Lung (tissue), 13 donors: ENCODE results near the gene UQCC5. TPM values are rescaled to one million over a fixed set of nuclear protein-coding genes. Genes with fewer than 3 reads are reported as not detected.

ENCODE experiments used
- ATAC-seq: fragments of 200-7000 bp; cut with Tn5 transposase; one replicate; pipeline ENCODE4 v1.9.1; 2020; ENCODE audit warnings: moderate number of reproducible peaks; ENCODE audit not compliant: insufficient read depth, low FRiP score
- DNase-seq, 3 donors: peaks; one replicate each; pipeline ENCODE4 v3.0.0-alpha.2; 2013 to 2017
- H3K27ac ChIP-seq, 2 donors: one replicate each; pipeline ENCODE4 v1.5.1; 2013; ENCODE audit warnings: mild to moderate bottlenecking in 2 of 2, moderate library complexity in 2 of 2, control low read depth in 1 of 2, inconsistent platforms in 1 of 2, low read depth in 1 of 2, low read length in 1 of 2
- H3K27me3 ChIP-seq, 3 donors: one replicate each; pipeline ENCODE4 v1.5.1; 2013; ENCODE audit warnings: low read length in 2 of 3; ENCODE audit not compliant: control insufficient read depth in 3 of 3, insufficient read depth in 3 of 3
- H3K36me3 ChIP-seq, 4 donors: one replicate each; pipeline ENCODE4 v1.5.1; 2013; ENCODE audit warnings: low read length in 4 of 4, mild to moderate bottlenecking in 1 of 4, moderate library complexity in 1 of 4; ENCODE audit not compliant: control insufficient read depth in 4 of 4, insufficient read depth in 4 of 4
- H3K4me1 ChIP-seq, 5 donors: one replicate each; pipeline ENCODE4 v1.5.1; 2013; ENCODE audit warnings: low read length in 5 of 5, mild to moderate bottlenecking in 2 of 5, moderate library complexity in 1 of 5; ENCODE audit not compliant: control insufficient read depth in 5 of 5, insufficient read depth in 5 of 5
- H3K4me3 ChIP-seq: one replicate; pipeline ENCODE4 v1.5.1; 2013; ENCODE audit warnings: mild to moderate bottlenecking, control low read depth, moderate library complexity
- H3K9ac ChIP-seq, 2 donors: one replicate each; pipeline ENCODE4 v1.5.1; 2013; ENCODE audit warnings: low read length in 2 of 2, control low read depth in 1 of 2; ENCODE audit not compliant: insufficient read depth in 1 of 2
- H3K9me3 ChIP-seq, 4 donors: one replicate each; pipeline ENCODE4 v1.5.1; 2013; ENCODE audit warnings: low read length in 3 of 4, mild to moderate bottlenecking in 1 of 4, moderate library complexity in 1 of 4; ENCODE audit not compliant: control insufficient read depth in 4 of 4, insufficient read depth in 3 of 4
- CTCF ChIP-seq: IDR thresholded peaks from 2 replicates; pipeline ENCODE4 v1.5.1; 2012; ENCODE audit warnings: mild to moderate bottlenecking; ENCODE audit errors: control extremely low read depth, extremely low read depth
- WGBS, 2 donors: extraction: QIAGEN DNeasy Blood & Tissue Kit; methylation state at CpG; one replicate each; pipeline ENCODE4 v1.1.7; 2013; 5-methylcytosine and 5-hydroxymethylcytosine counted together
- polyA plus RNA-seq, 2 donors: library from polyadenylated mRNA; stranded (reverse); fragments of 200-250 nt; gene quantifications; one replicate each; pipeline ENCODE4 v1.2.1, GENCODE V29; 2013
- small RNA-seq: library from RNA; depleted of rRNA; stranded (forward); fragments of <200 nt; gene quantifications from one replicate; pipeline ENCODE3, GENCODE V24; 2014; ENCODE audit warnings: low replicate concordance
- total RNA-seq, 2 donors: library from RNA; depleted of rRNA in 1 of 2; stranded (reverse); fragments of >200 nt in 1 of 2; gene quantifications; one replicate each; pipeline ENCODE4 v1.2.1, GENCODE V29; 2014 to 2021
- donor health status: control.
- donor health status: control.
- donor health status: Bipolar disorder and iron deficiency.
- donor health status: healthy.
- donor health status: DM: yes; HTN: yes; CAD: no.

Gene UQCC5
- total and polyA plus RNA-seq, 4 donors, result 3.1 to 104 (median 25.9) TPM

GRCh38 chr3:52574056-52574965 lies 37.9 kb downstream of the UQCC5 start:
- no peaks in the 10 kb centered on the region for H3K9me3 ChIP-seq
- 92 to 94% methylated on average over 6 of the region's 6 CpGs for WGBS, 2 donors
- DNase-seq, result no peak
- H3K4me3 ChIP-seq, result no peak overlapping the region
- no peaks in the 10 kb centered on the region for H3K27me3 ChIP-seq
- no peak for ATAC-seq
- no peaks in the 10 kb centered on the region for H3K4me1 ChIP-seq
- peaks cover 21 to 43% (median 28%) of the 10 kb centered on the region in 4 donors for H3K36me3 ChIP-seq
- no peak overlapping the region for H3K9ac ChIP-seq
- no peak overlapping the region for H3K27ac ChIP-seq
- TF ChIP-seq CTCF, result no peak

Small RNAs within 50 kb of the gene (small RNA-seq; reads per million reads assigned to genes)
- gene RNU6-856P (not detected), gene RNU6ATAC16P (not detected)

Other genes with a start within 250 kb of the UQCC5 start
- gene GLYCTK, start 248.8 kb upstream of the UQCC5 start, total RNA-seq, result 10 to 100 TPM in 1 of 2 donors, 1 to 10 TPM in 1; 8.7 to 22.3 TPM
- gene GLYCTK, start 248.8 kb upstream of the UQCC5 start, polyA plus RNA-seq, result 10 to 100 TPM; 12.4 to 14.0 TPM
- 10 to 100 TPM; 14.5 to 21.5 TPM for gene DNAH1, start 220.3 kb upstream of the UQCC5 start, total RNA-seq
- 1 to 10 TPM; 6.1 to 8.3 TPM for gene DNAH1, start 220.3 kb upstream of the UQCC5 start, polyA plus RNA-seq
- gene BAP1, start 126.6 kb upstream of the UQCC5 start, total RNA-seq, result 10 to 100 TPM; 39.9 to 76.4 TPM
- gene BAP1, start 126.6 kb upstream of the UQCC5 start, polyA plus RNA-seq, result 10 to 100 TPM; 57.0 to 57.4 TPM
- 1 to 10 TPM; 6.5 to 7.1 TPM for gene PHF7, start 125.9 kb upstream of the UQCC5 start, total RNA-seq
- gene PHF7, start 125.9 kb upstream of the UQCC5 start, polyA plus RNA-seq, result 1 to 10 TPM; 3.9 to 5.4 TPM
- 10 to 100 TPM; 10.6 to 30.8 TPM for gene SEMA3G, start 91.5 kb upstream of the UQCC5 start, total RNA-seq
- 10 to 100 TPM in 1 of 2 donors, 1 to 10 TPM in 1; 5.1 to 19.1 TPM for gene SEMA3G, start 91.5 kb upstream of the UQCC5 start, polyA plus RNA-seq
- 10 to 100 TPM; 31.3 to 35.6 TPM for gene TNNC1, start 82.6 kb upstream of the UQCC5 start, total RNA-seq
- gene TNNC1, start 82.6 kb upstream of the UQCC5 start, polyA plus RNA-seq, result 100 to 1,000 TPM in 1 of 2 donors, 10 to 100 TPM in 1; 17.3 to 250 TPM
- 100 to 1,000 TPM in 1 of 2 donors, 10 to 100 TPM in 1; 80.0 to 127 TPM for gene NISCH, start 81.0 kb upstream of the UQCC5 start, total RNA-seq
- 10 to 100 TPM; 37.8 to 47.3 TPM for gene NISCH, start 81.0 kb upstream of the UQCC5 start, polyA plus RNA-seq
- gene STAB1, start 41.3 kb upstream of the UQCC5 start, total RNA-seq, result 100 to 1,000 TPM in 1 of 2 donors, 10 to 100 TPM in 1; 53.1 to 205 TPM
- 100 to 1,000 TPM; 182 to 220 TPM for gene STAB1, start 41.3 kb upstream of the UQCC5 start, polyA plus RNA-seq
- 10 to 100 TPM; 32.7 to 85.6 TPM for gene NT5DC2, start 2.7 kb upstream of the UQCC5 start, total RNA-seq
- 10 to 100 TPM; 50.0 to 52.5 TPM for gene NT5DC2, start 2.7 kb upstream of the UQCC5 start, polyA plus RNA-seq
- gene PBRM1, start 149.3 kb downstream of the UQCC5 start, total RNA-seq, result 10 to 100 TPM; 63.8 to 92.8 TPM
- gene PBRM1, start 149.3 kb downstream of the UQCC5 start, polyA plus RNA-seq, result 10 to 100 TPM in 1 of 2 donors, 1 to 10 TPM in 1; 9.8 to 17.6 TPM
- gene GNL3, start 149.4 kb downstream of the UQCC5 start, total RNA-seq, result 10 to 100 TPM; 57.5 to 84.6 TPM
- 10 to 100 TPM; 71.3 to 73.4 TPM for gene GNL3, start 149.4 kb downstream of the UQCC5 start, polyA plus RNA-seq
- gene GLT8D1, start 169.2 kb downstream of the UQCC5 start, total RNA-seq, result 10 to 100 TPM; 54.1 to 85.5 TPM
- gene GLT8D1, start 169.2 kb downstream of the UQCC5 start, polyA plus RNA-seq, result 10 to 100 TPM; 35.4 to 42.5 TPM
- 10 to 100 TPM; 63.3 to 94.1 TPM for gene SPCS1, start 169.5 kb downstream of the UQCC5 start, total RNA-seq
- 100 to 1,000 TPM in 1 of 2 donors, 10 to 100 TPM in 1; 97.4 to 139 TPM for gene SPCS1, start 169.5 kb downstream of the UQCC5 start, polyA plus RNA-seq
- 10 to 100 TPM; 29.4 to 39.9 TPM for gene NEK4, start 234.3 kb downstream of the UQCC5 start, total RNA-seq
- 1 to 10 TPM; 5.8 to 8.7 TPM for gene NEK4, start 234.3 kb downstream of the UQCC5 start, polyA plus RNA-seq
- under 1 TPM; 0.11 to 0.34 TPM for gene ITIH1, start 241.0 kb downstream of the UQCC5 start, total RNA-seq
- under 1 TPM; 0.35 to 0.50 TPM for gene ITIH1, start 241.0 kb downstream of the UQCC5 start, polyA plus RNA-seq